Kidney (tissue), 14 donors: ENCODE data around the gene ZNF710. TPM values are rescaled to one million over a fixed set of nuclear protein-coding genes. Genes with fewer than 3 reads are reported as not detected.

ENCODE experiments used
- DNase-seq, 5 donors: peaks; one replicate each; pipeline ENCODE4 v3.0.0-alpha.2; 2013 to 2020
- FAIRE-seq: peaks from 2 replicates; lab custom pipeline; 2012; peaks lifted over from hg19 to GRCh38; lab: Jason Lieb, UNC
- H3K27ac ChIP-seq, 2 donors: one replicate each; pipeline ENCODE4 v1.7.0; 2013; ENCODE audit warnings: low read depth in 2 of 2, low read length in 2 of 2, inconsistent platforms in 1 of 2
- H3K27me3 ChIP-seq: one replicate; pipeline ENCODE4 v1.7.1; 2013; ENCODE audit warnings: low read length, inconsistent platforms; ENCODE audit not compliant: control insufficient read depth, insufficient read depth
- H3K36me3 ChIP-seq, 3 donors: one replicate each; pipeline versions ENCODE4 v1.7.0 to v1.7.1; 2013; ENCODE audit warnings: low read length in 3 of 3, control low read depth in 1 of 3, inconsistent platforms in 1 of 3; ENCODE audit not compliant: insufficient read depth in 3 of 3, control insufficient read depth in 2 of 3
- H3K4me1 ChIP-seq, 3 donors: one replicate each; pipeline versions ENCODE4 v1.7.0 to v1.7.1; 2013; ENCODE audit warnings: low read length in 3 of 3, inconsistent platforms in 1 of 3, low read depth in 1 of 3; ENCODE audit not compliant: control insufficient read depth in 2 of 3, insufficient read depth in 2 of 3
- H3K4me3 ChIP-seq, 3 donors: one replicate each; pipeline versions ENCODE4 v1.7.0 to v1.8.1; 2013; ENCODE audit warnings: low read length in 3 of 3, control low read depth in 1 of 3, inconsistent platforms in 1 of 3
- H3K9ac ChIP-seq, 3 donors: one replicate each; pipeline versions ENCODE4 v1.7.0 to v1.7.1; 2013; ENCODE audit warnings: low read length in 3 of 3, control low read depth in 1 of 3, inconsistent platforms in 1 of 3
- H3K9me3 ChIP-seq, 3 donors: one replicate each; pipeline versions ENCODE4 v1.7.0 to v1.7.1; 2013; ENCODE audit warnings: low read length in 3 of 3, control low read depth in 1 of 3, inconsistent platforms in 1 of 3; ENCODE audit not compliant: control insufficient read depth in 2 of 3, insufficient read depth in 1 of 3
- intact Hi-C: fragments of 100-400 bp; cut with DNase I; formaldehyde crosslinking; loops from one replicate; pipeline ENCODE4 v1.11.1; 2022
- polyA plus RNA-seq: library from polyadenylated mRNA; stranded (reverse); fragments of 350-450 nt; fragmentation: Illumina TruSeq; extraction: RNeasy Lipid Tissue Mini Kit (QIAGEN cat#74804); gene quantifications from one replicate; pipeline ENCODE4 v1.2.3, GENCODE V29; 2014; ENCODE audit warnings: low read depth, low replicate concordance; ENCODE audit not compliant: insufficient read depth
- total RNA-seq: library from RNA; stranded (reverse); fragmentation: NEBNext Ultra II Directional; extraction: Animal tissue kit (Norgen Biotek cat#: 25700); gene quantifications from one replicate; pipeline ENCODE4 v1.2.1, GENCODE V29; 2021
- TF ChIP-seq, protein P1 (sequence below): IDR thresholded peaks from 3 replicates; pipeline ENCODE4 v1.5.1; 2012; ENCODE audit warnings: mild to moderate bottlenecking, moderate library complexity, borderline replicate concordance; ENCODE audit not compliant: insufficient read depth; ENCODE audit errors: extremely low read depth
- donor health status: control.
- donor health status: control.
- donor health status: control.
- donor health status: control.
- donor health status: control.
- donor health status: DM: yes; HTN: yes; CAD: no.
- donor health status: Normal renal cell carcinoma (clear cell type).

ZNF710 gene
- total and polyA plus RNA-seq, 2 donors from 2014 or later, result 11.0 to 17.0 TPM

DNA sequence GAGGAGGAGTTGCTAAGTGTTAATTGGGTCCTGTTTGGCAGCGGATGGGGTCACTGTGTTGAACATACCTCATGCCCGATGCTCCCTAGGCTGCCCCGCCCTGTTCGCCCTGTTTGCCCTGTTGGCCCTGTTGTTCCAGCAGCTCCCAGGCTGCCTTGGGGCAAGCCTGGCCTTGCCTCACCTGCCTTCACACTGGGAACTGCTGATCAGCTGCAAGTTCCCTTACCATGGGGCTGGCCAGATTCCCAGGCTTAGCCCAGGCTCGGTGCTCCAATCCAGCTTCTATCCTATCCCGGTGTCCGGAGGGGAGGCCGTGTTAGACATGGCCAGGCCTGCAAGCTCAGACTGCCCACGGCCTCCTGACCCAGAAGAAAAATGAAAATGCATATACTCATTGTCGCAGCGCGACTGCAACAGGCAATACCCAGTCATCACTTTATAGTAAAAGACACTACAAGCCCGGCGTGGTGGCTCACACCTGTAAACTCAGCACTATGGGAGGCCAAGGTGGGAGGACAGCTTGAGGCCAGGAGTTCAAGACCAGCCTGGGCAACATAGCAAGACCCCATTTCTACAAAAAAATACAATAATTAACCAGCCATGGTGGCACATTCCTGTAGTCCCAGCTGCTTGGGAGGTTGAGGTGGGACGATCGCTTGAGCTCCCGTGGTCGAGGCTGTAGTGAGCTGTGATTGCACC, 42.9 kb upstream of the ZNF710 start:
- Histone ChIP-seq H3K4me1 (peaks cover 0 to 4% (median 3%) of the 10 kb centered on the region in 3 donors), H3K27ac (peak overlapping the region in 1 of 2 donors; percentile 10), H3K9ac (no peak overlapping the region), H3K9me3 (no peaks in the 10 kb centered on the region), H3K27me3 (no peaks in the 10 kb centered on the region), H3K36me3 (no peaks in the 10 kb centered on the region), H3K4me3 (no peak overlapping the region)
- intact Hi-C loops, result no loop called here
- FAIRE-seq, result no peak
- TF ChIP-seq, protein P1, sequence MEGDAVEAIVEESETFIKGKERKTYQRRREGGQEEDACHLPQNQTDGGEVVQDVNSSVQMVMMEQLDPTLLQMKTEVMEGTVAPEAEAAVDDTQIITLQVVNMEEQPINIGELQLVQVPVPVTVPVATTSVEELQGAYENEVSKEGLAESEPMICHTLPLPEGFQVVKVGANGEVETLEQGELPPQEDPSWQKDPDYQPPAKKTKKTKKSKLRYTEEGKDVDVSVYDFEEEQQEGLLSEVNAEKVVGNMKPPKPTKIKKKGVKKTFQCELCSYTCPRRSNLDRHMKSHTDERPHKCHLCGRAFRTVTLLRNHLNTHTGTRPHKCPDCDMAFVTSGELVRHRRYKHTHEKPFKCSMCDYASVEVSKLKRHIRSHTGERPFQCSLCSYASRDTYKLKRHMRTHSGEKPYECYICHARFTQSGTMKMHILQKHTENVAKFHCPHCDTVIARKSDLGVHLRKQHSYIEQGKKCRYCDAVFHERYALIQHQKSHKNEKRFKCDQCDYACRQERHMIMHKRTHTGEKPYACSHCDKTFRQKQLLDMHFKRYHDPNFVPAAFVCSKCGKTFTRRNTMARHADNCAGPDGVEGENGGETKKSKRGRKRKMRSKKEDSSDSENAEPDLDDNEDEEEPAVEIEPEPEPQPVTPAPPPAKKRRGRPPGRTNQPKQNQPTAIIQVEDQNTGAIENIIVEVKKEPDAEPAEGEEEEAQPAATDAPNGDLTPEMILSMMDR, result no peak
- peak; percentile 13 to 78 (median 39) for DNase-seq

DNA sequence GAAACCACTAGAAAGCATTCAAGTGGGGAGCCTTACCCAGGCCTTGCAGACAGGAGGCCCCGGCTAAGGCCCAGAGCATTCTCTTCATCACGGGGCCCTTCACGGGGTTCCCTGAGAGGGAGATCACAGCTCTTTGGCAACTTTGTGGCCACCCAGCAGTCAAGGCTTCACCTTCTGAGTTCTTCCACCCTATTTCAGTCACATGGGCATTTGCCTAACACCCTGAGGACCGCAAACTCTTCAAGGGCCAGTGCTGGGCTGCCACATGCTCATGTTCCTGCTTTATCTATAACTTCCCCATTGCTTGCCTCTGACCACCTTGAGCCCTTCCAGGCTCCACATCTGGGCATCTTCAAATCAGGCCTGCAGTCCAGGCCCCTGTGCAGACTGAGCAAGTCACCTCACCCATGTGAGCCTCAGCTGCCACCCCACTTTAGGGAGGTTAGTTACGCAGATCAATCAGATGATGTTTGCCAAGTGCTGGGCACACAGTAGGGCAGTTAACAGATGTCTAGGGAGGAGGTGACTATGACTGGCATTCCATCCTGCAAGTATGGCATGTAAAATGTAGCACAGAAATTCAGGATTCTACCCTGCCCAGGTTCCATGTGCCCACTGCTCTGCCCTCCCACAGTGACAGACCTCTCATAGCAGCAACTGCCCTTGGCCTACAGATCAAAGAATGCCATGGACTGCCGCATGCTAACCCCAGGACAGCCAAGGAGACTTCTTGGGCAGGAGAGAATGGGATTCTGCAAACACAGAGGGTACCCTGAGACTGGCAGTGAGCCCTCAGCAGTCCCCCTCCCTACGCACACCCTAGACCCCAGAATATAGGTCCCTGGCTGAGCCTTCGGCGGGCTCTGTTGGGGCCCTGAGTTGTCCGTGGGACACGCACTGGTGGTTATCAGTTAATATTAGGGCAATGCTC, 37.6 kb upstream of the ZNF710 start:
- no peak overlapping the region for H3K4me3 ChIP-seq
- no peaks in the 10 kb centered on the region for H3K36me3 ChIP-seq
- FAIRE-seq (no peak), DNase-seq (no peak)
- intact Hi-C loops, result no loop called here
- no peak overlapping the region for H3K9ac ChIP-seq
- TF ChIP-seq, protein P1, result no peak
- H3K27me3 ChIP-seq, result no peaks in the 10 kb centered on the region
- H3K27ac ChIP-seq, result no peak overlapping the region
- peaks cover 0 to 3% (median 0%) of the 10 kb centered on the region in 3 donors for H3K4me1 ChIP-seq
- H3K9me3 ChIP-seq, result no peaks in the 10 kb centered on the region

DNA sequence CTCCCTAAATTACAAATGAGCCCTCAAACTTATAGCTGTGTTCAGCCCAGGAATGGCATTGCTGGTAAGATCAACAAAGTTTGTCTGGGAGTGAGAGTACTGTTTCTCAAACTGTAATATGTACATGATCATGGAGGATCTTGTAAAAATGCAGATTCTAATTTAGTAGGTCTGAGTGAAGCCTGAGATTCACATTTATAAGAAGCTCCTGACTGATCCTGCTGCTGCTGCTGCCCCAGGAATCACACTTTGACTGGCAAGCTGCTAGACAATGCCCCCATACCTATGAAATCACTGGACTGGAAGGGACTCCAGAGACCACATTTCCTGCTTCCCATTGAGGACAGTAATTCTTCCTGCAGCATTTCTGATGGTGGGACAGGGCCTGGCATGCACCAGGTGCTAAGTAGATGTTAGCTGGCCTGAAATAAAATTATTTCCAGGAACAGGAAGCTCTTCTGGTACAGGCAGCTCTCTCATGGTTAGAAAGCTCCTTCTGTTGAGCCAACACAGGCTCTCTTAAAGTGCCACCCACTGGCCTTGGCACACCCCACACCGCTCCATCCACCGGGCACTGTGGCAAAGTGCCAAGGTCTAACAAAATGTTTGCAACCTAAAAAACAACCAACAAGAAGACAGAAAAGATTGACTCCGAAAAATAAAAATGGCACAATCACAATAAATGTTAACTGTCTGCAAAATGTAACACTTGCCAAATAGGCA, 36.7 kb upstream of the ZNF710 start:
- H3K27ac ChIP-seq, result no peak overlapping the region
- no peaks in the 10 kb centered on the region for H3K36me3 ChIP-seq
- intact Hi-C loops, result no loop called here

More for the DNA sequence above, 36.7 kb upstream of the ZNF710 start:
- DNase-seq, result peak in 1 of 5 donors; percentile 24
- no peaks in the 10 kb centered on the region for H3K27me3 ChIP-seq
- no peak overlapping the region for H3K4me3 ChIP-seq
- H3K9ac ChIP-seq, result no peak overlapping the region
- no peak for FAIRE-seq
- TF ChIP-seq, protein P1, result no peak
- peaks cover 0 to 3% (median 0%) of the 10 kb centered on the region in 3 donors for H3K4me1 ChIP-seq
- H3K9me3 ChIP-seq, result no peaks in the 10 kb centered on the region
